Heart left ventricle (tissue), 16 donors: Measurements from ENCODE around the gene CRLF1. TPM values are rescaled to one million over a fixed set of nuclear protein-coding genes. Genes with fewer than 3 reads are reported as not detected.

Experiments used
- ATAC-seq, 4 donors: fragments of 200-7000 bp; cut with Tn5 transposase; one replicate each; pipeline ENCODE4 v1.9.1; 2020 to 2022; ENCODE audit warnings: moderate library complexity in 4 of 4, mild to moderate bottlenecking in 3 of 4, moderate number of reproducible peaks in 1 of 4
- DNase-seq, 5 donors: peaks; one replicate each; pipeline ENCODE4 v3.0.0-alpha.2; 2020
- H3K27ac ChIP-seq, 12 donors: fragments of 200-600 bp; sonication (generic) in 4 of 12; one replicate each; pipeline versions ENCODE4 v1.5.0 to v1.8.0; 2016 to 2022; ENCODE audit warnings: mild to moderate bottlenecking in 2 of 12
- H3K27me3 ChIP-seq, 9 donors: fragments of 200-600 bp; sonication (generic) in 2 of 9; one replicate each; pipeline versions ENCODE4 v1.5.1 to v1.8.0; 2016 to 2022; ENCODE audit warnings: mild to moderate bottlenecking in 3 of 9
- H3K36me3 ChIP-seq, 9 donors: fragments of 200-600 bp; sonication (generic) in 2 of 9; one replicate each; pipeline versions ENCODE4 v1.5.0 to v1.8.0; 2018 to 2022; ENCODE audit warnings: mild to moderate bottlenecking in 2 of 9
- H3K4me1 ChIP-seq, 12 donors: fragments of 200-600 bp; sonication (generic) in 4 of 12; one replicate each; pipeline versions ENCODE4 v1.5.0 to v1.8.0; 2016 to 2022; ENCODE audit warnings: mild to moderate bottlenecking in 3 of 12
- H3K4me3 ChIP-seq, 12 donors: fragments of 200-600 bp; sonication (generic) in 4 of 12; one replicate each; pipeline versions ENCODE4 v1.5.0 to v1.8.0; 2017 to 2022; ENCODE audit warnings: mild to moderate bottlenecking in 9 of 12, moderate library complexity in 4 of 12
- H3K9me3 ChIP-seq, 12 donors: fragments of 200-600 bp; sonication (generic) in 4 of 12; one replicate each; pipeline versions ENCODE4 v1.5.0 to v1.8.0; 2016 to 2022; ENCODE audit warnings: mild to moderate bottlenecking in 1 of 12
- POLR2A ChIP-seq, 2 donors: fragments of 450-650 bp; IDR thresholded peaks; one replicate each; pipeline ENCODE4 v1.6.1; 2017; ENCODE audit warnings: antibody characterized with exemption in 2 of 2, mild to moderate bottlenecking in 2 of 2, moderate library complexity in 2 of 2
- WGBS, 4 donors: extraction: QIAGEN DNeasy Blood & Tissue Kit in 2 of 4; methylation state at CpG; one replicate each; pipeline versions ENCODE4 v1.1.5 to v1.1.7; 2013 to 2018; 5-methylcytosine and 5-hydroxymethylcytosine counted together
- intact Hi-C, 10 donors: fragments of 100-400 bp; cut with DNase I; formaldehyde crosslinking; loops; one replicate each; pipeline versions ENCODE4 v1.11.1 to v1.14.2; 2022
- polyA plus RNA-seq, 2 donors: library from polyadenylated mRNA; stranded (reverse); fragments of 200-250 nt; gene quantifications; one replicate each; pipeline ENCODE4 v1.2.3, GENCODE V29; 2013
- total RNA-seq, 9 donors: library from RNA; depleted of rRNA in 2 of 9; stranded (reverse); fragments of >200 nt in 2 of 9; fragmentation: NEBNext Ultra II Directional in 3 of 9; extraction: Animal tissue kit (Norgen Biotek cat#: 25700) in 3 of 9; gene quantifications; one replicate each; pipeline versions ENCODE4 v1.1.0 to v1.2.4, GENCODE V29; 2016 to 2023
- TF ChIP-seq, protein P1 (sequence below), 12 donors: fragments of 200-600 bp; sonication (generic) in 4 of 12; IDR thresholded peaks; one replicate each; pipeline versions ENCODE4 v1.5.0 to v1.8.0; 2018 to 2022; ENCODE audit warnings: antibody characterized with exemption in 12 of 12, mild to moderate bottlenecking in 5 of 12
- donor health status: ischemic (EF 13 %, LVEDD 7.1; RV severe dilation, severe dysfunction).
- donor health status: healthy with polysubstance abuse.
- donor health status: DM: no; HTN: yes; CAD: no.
- donor health status: DM: no; HTN: no; CAD: no.
- donor health status: ischemic (EF 25% LVEDD 6.9; RV normal size, moderate dysfunction).
- donor health status: ischemic (EF 25% LVEDD 5.7; RV mildly dilated, moderate dysfunction).
- donor health status: healthy.
- donor health status: DM: yes; HTN: yes; CAD: no.
- donor health status: ischemic (EF 35%, LVEDD 5.7; RV mildly dilated, moderate dysfunction).
- donor health status: nonischemic (EF 11% LVEDD 7.7; RV severe dilation, severe dysfunction).
- donor health status: DM: yes; HTN: yes; CAD: no.
- donor health status: PGD.
- donor health status: ischemic (EF 29% LVEDD 5.4; RV normal size, mild dysfunction).
- donor health status: nonischemic (EF 23%, LVEDD 6.1; RV moderate dilation, normal function).

CRLF1 gene
- total and polyA plus RNA-seq, 11 donors = 2.8 to 64.0 (median 12.1) TPM

DNA sequence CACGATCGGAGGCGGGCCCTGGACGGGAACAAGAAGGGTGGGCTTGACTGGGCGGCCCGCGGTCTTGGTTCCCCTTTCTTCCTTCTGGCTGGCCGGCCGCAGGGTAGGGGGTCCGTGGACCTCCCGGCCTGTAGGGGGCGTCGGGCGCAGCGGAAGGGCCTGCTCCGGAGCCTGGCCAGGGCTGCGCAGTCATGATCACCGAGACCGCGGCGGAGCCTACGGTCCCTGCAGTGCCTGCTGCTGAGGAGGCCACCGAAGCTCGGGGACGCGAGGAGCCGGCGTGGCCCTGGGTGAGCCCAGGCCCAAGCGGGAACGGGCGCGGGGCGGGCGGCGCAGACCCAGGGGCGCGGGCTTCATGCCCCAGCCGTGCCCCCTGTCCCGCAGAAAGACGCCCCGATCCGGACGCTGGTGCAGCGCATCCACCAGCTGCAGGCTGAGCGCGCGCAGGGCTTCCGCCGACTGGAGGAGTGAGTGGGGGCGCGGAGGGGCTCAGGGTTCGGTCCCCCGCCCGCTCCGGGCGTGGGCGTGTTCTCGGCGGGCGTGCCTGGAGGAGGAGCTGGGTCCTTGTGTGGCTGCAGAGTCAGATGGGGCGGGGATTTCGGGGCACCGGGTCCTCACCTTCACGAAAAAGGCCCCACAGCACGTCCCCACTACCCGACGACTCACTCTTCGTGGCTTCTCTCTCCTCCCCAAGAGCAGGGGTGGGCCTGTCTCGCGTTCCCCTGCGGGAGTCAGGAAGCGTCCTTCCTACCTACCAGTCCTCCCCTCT is 17.8 kb downstream of the CRLF1 start, which contains the start of gene REX1BD:
Gene REX1BD, plus strand, starts transcription at position 188 of the 769 bp plus-strand sequence. Its CDS starts 4 bp downstream, at position 192.
- Histone ChIP-seq H3K27me3 (no peaks in the 10 kb centered on the region), H3K9me3 (no peaks in the 10 kb centered on the region), H3K4me1 (peaks cover 0 to 47% (median 19%) of the 10 kb centered on the region in 12 donors), H3K36me3 (peaks cover 0 to 15% (median 11%) of the 10 kb centered on the region in 9 donors), H3K27ac (peak within 1 kb of the TSS; percentile 75 to 97 (median 92)), H3K4me3 (peak within 1 kb of the TSS; percentile 66 to 98 (median 90))
- 0% methylated on average over 32 to 72 of the region's 72 CpGs for WGBS, 4 donors
- ATAC-seq (peak; percentile 83 to 94 (median 90)), DNase-seq (peak; percentile 87 to 94 (median 90))
- intact Hi-C loops = loop anchor here in 6 of 10 donors (5.0 to 10.0 kb wide), 5 partner anchors 116 to 259 kb away; no protein-coding TSS in a partner anchor
- peak in 1 of 2 donors; percentile 70 for TF ChIP-seq POLR2A (IDR thresholded peaks at IDR 0.05)
- TF ChIP-seq, protein P1, sequence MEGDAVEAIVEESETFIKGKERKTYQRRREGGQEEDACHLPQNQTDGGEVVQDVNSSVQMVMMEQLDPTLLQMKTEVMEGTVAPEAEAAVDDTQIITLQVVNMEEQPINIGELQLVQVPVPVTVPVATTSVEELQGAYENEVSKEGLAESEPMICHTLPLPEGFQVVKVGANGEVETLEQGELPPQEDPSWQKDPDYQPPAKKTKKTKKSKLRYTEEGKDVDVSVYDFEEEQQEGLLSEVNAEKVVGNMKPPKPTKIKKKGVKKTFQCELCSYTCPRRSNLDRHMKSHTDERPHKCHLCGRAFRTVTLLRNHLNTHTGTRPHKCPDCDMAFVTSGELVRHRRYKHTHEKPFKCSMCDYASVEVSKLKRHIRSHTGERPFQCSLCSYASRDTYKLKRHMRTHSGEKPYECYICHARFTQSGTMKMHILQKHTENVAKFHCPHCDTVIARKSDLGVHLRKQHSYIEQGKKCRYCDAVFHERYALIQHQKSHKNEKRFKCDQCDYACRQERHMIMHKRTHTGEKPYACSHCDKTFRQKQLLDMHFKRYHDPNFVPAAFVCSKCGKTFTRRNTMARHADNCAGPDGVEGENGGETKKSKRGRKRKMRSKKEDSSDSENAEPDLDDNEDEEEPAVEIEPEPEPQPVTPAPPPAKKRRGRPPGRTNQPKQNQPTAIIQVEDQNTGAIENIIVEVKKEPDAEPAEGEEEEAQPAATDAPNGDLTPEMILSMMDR (IDR thresholded peaks at IDR 0.05) = peak; percentile 83 to 98 (median 92)

DNA sequence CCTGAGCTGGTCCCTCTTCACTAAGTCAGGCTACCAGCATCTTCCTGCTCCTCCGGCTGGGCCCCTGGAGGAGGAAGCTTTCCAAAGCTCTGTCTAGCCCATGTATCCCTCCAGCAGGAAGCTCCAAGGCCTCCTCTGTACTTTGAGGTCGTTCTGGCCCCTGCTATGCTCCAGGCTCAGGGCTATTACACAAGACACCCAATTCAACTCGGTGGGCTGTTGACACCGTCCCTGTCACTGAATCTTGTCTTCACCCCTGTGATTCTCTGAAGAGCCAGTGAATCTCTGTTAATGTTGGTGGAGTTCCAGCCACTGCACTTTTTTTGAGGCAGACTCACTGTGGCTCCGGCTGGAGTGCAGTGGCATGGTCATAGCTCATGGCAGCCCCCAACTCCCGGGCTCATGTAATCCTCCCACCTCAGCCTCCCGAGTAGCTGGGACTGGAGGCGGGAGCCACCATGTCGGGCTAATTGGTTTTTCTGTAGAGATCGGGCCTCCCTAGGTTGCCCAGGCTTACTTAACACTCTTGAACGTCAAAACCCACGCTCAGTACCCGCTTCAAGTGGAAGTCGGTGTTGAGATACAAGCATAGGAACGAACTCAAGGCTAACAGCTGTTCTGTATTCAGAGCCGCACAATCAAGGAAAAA is 18.5 kb downstream of the CRLF1 start:
- Histone ChIP-seq H3K4me1 (peaks cover 0 to 43% (median 17%) of the 10 kb centered on the region in 12 donors), H3K36me3 (peaks cover 0 to 15% (median 11%) of the 10 kb centered on the region in 9 donors), H3K27ac (peak overlapping the region; percentile 75 to 97 (median 92)), H3K4me3 (peak overlapping the region; percentile 66 to 98 (median 90)), H3K27me3 (no peaks in the 10 kb centered on the region), H3K9me3 (no peaks in the 10 kb centered on the region)
- ATAC-seq (no peak), DNase-seq (no peak)
- intact Hi-C loops = loop anchor here in 6 of 10 donors (5.0 to 10.0 kb wide), 5 partner anchors 116 to 259 kb away; no protein-coding TSS in a partner anchor
- TF ChIP-seq, protein P1 (IDR thresholded peaks at IDR 0.05) = no peak
- TF ChIP-seq POLR2A (IDR thresholded peaks at IDR 0.05) = no peak
- 29 to 47% (median 35%) methylated on average over 8 to 16 of the region's 16 CpGs for WGBS, 4 donors

DNA sequence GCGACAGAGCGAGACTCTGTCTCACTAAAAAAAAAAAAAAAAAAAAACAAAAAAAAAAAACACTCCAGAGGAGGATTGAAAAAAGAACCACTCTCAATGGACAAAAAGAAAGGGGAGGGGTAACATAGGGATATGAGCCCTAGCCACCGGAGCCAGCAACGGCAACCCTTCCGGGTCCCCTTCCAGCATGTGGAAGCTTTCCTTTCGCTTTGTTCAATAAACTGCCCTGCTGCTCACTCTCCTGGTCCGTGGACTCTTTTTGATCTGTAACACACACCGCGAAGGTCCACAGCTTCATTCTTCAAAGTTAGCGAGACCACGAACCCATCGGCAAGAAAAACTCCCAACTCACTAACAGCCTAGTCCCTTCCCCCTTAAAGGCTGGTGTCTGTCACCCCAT is 19.0 kb downstream of the CRLF1 start:
- no peak for TF ChIP-seq POLR2A (IDR thresholded peaks at IDR 0.05)
- TF ChIP-seq, protein P1 (IDR thresholded peaks at IDR 0.05) = no peak
- Histone ChIP-seq H3K9me3 (no peaks in the 10 kb centered on the region), H3K4me3 (no peak overlapping the region), H3K36me3 (peaks cover 0 to 15% (median 11%) of the 10 kb centered on the region in 9 donors), H3K27ac (peak overlapping the region in 4 of 12 donors; percentile 90 to 97 (median 92)), H3K4me1 (peaks cover 0 to 43% (median 17%) of the 10 kb centered on the region in 12 donors), H3K27me3 (no peaks in the 10 kb centered on the region)
- no peak for ATAC-seq
- 92 to 96% (median 94%) methylated on average over 12 of the region's 12 CpGs for WGBS, 4 donors
- no peak for DNase-seq
- intact Hi-C loops = loop anchor here in 6 of 10 donors (5.0 to 10.0 kb wide), 5 partner anchors 115 to 260 kb away; no protein-coding TSS in a partner anchor
